Measurements from ENCODE around the gene ABCA4. TPM values are rescaled to one million over a fixed set of nuclear protein-coding genes. Genes with fewer than 3 reads are reported as not detected.

ABCA4 gene
- total RNA-seq, 1 experiment from 2014 or later, result 0.22 TPM

DNA sequence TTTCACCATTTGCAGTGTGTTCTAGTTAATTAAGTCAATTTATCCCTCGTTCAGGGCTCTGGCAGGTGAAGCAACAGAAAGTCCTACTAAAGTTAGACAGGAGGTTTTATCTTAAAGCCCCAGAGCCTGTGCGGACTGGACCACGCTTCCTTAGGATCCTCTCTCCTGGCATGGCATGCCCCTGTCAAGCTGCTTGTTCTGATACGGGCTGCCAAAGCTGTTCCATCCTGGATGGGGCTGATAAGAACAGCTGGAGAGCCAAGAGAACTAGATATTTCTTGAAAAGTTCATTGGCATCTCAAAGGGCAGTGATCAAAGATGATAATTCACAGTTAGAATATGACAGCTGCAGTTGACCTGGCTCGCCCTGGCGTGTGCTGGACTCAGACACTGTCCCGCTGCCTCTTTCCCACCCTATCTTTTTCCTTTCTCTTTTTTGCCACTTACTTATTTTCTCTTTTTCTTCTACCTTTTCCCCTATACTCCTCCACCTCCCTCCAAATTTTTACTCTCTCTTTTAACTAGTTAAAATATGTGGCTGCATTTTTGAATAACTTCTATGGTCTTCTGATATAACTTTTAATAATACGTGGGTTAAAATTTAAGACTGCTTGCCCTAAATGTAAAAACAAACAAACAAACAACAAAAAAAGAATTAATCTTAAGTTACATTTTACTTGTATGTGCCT lies 96.7 kb downstream of the ABCA4 start:
- H4K20me1 ChIP-seq (ENCODE audit: insufficient read depth), result no peaks in the 10 kb centered on the region
- no peaks in the 10 kb centered on the region for H3K9me2 ChIP-seq (ENCODE audit: insufficient read depth)
- no peak overlapping the region for H2AFZ ChIP-seq (ENCODE audit: low read depth, low read length, poor library complexity, severe bottlenecking)
- no peaks in the 10 kb centered on the region for H3K36me3 ChIP-seq (ENCODE audit: control insufficient read depth in 1 of 2, insufficient read depth in 2 of 2, low read length in 2 of 2)
- TF ChIP-seq SP1 (IDR thresholded peaks at IDR 0.05; ENCODE audit: low read depth) (no peak), ZBTB33 (IDR thresholded peaks at IDR 0.05; ENCODE audit: extremely low read depth, insufficient replicate concordance, low read length) (no peak), ELF1 (IDR thresholded peaks at IDR 0.05; ENCODE audit: borderline replicate concordance, low read depth) (no peak), SIN3A (IDR thresholded peaks at IDR 0.05; ENCODE audit: low read depth) (no peak), ZNF274 (IDR thresholded peaks at IDR 0.05; ENCODE audit: low read depth, low read length) (no peak), TCF7L2 (IDR thresholded peaks at IDR 0.05; ENCODE audit: borderline replicate concordance, extremely low read depth, insufficient read depth, insufficient read length) (no peak), FOSL1 (IDR thresholded peaks at IDR 0.05; ENCODE audit: low read depth) (no peak), EZH2phosphoT487 (IDR thresholded peaks at IDR 0.05; ENCODE audit: borderline replicate concordance) (no peak), ATF3 (IDR thresholded peaks at IDR 0.05) (no peak)
- peaks cover 0 to 23% of the 10 kb centered on the region in 2 experiments; a peak in 2 of 4 replicates for H3K4me1 ChIP-seq (ENCODE audit: control insufficient read depth in 1 of 2, insufficient read depth in 2 of 2, low read length in 2 of 2)
- no peak overlapping the region for H3K4me2 ChIP-seq (ENCODE audit: low read length)
- ChIA-PET CTCF (interaction anchor here (0.9 to 8.0 kb wide), 3 partner anchors 15 to 311 kb away, joined by 3 to 194 read pairs (median 81); no protein-coding TSS in a partner anchor), POLR2A (no interaction called here), RAD21 (ENCODE audit: low non-redundant PET in 1 of 2, low total read pairs in 2 of 2, uncharacterized antibody in 2 of 2, unreplicated experiment in 2 of 2) (interaction anchor here in 1 of 2 experiments (2.6 kb wide), 1 partner anchor 311 kb away, joined by 42 read pairs; no protein-coding TSS in a partner anchor)
- no peak overlapping the region for H3K9ac ChIP-seq (ENCODE audit: low read length)
- DNase-seq (ENCODE audit: low read depth, low spot score), result no peak
- H3K9me3 ChIP-seq (ENCODE audit: control insufficient read depth in 1 of 2, insufficient read depth in 1 of 2, low read depth in 1 of 2, low read length in 2 of 2), result no peaks in the 10 kb centered on the region
- H3K79me2 ChIP-seq (ENCODE audit: insufficient read depth, low read length), result no peaks in the 10 kb centered on the region
- no peak overlapping the region for H3K27ac ChIP-seq (ENCODE audit: low read depth, low read length)
- no TSS peak for BruUV-seq (replicated peaks)
- intact Hi-C loops (cut with micrococcal nuclease), result loop anchor here (10.0 kb wide), 1 partner anchor 781 kb away; no protein-coding TSS in a partner anchor
- no peak for ATAC-seq
- no peaks in the 10 kb centered on the region for H3K27me3 ChIP-seq (ENCODE audit: insufficient read depth, low read length)
- H3K4me3 ChIP-seq (replicated peaks in 1 of 2; ENCODE audit: low read depth in 1 of 2, low read length in 2 of 2), result no peak overlapping the region
